GM18526 (cell line): ENCODE data around the gene CEP112.

Experiments
- POLR2A ChIP-seq: IDR thresholded peaks from 3 replicates; pipeline ENCODE4 v1.6.1; 2011; ENCODE audit not compliant: insufficient read length; ENCODE audit errors: extremely low read depth

Gene CEP112

GRCh38 chr17:66063686-66064085, 128.2 kb downstream of the CEP112 start:
- TF ChIP-seq POLR2A: no peak

- TF ChIP-seq POLR2A: no peak
Measured at GRCh38 chr17:66056148-66056547, 135.8 kb downstream of the CEP112 start.

GRCh38 chr17:66054242-66054641, 137.7 kb downstream of the CEP112 start:
- no peak for TF ChIP-seq POLR2A

- no peak for TF ChIP-seq POLR2A
Measured at GRCh38 chr17:66044083-66044482, 147.8 kb downstream of the CEP112 start.

GRCh38 chr17:66043419-66043818, 148.5 kb downstream of the CEP112 start:
- TF ChIP-seq POLR2A: no peak

- TF ChIP-seq POLR2A: no peak
Measured at GRCh38 chr17:66040402-66040801, 151.5 kb downstream of the CEP112 start.

GRCh38 chr17:66038125-66038524, 153.8 kb downstream of the CEP112 start:
- no peak for TF ChIP-seq POLR2A

GRCh38 chr17:66037221-66037620, 154.7 kb downstream of the CEP112 start:
- no peak for TF ChIP-seq POLR2A

GRCh38 chr17:66032082-66032712, 159.7 kb downstream of the CEP112 start:
- TF ChIP-seq POLR2A: no peak

- TF ChIP-seq POLR2A: no peak
Measured at GRCh38 chr17:66025551-66025950, 166.4 kb downstream of the CEP112 start.

- no peak for TF ChIP-seq POLR2A
Measured at GRCh38 chr17:66021757-66022156, 170.2 kb downstream of the CEP112 start.

- no peak for TF ChIP-seq POLR2A
Measured at GRCh38 chr17:66018786-66019185, 173.1 kb downstream of the CEP112 start.

GRCh38 chr17:66016231-66016630, 175.7 kb downstream of the CEP112 start:
- TF ChIP-seq POLR2A: no peak

- no peak for TF ChIP-seq POLR2A
Measured at GRCh38 chr17:66008680-66009079, 183.3 kb downstream of the CEP112 start.

- no peak for TF ChIP-seq POLR2A
Measured at GRCh38 chr17:66006654-66007053, 185.3 kb downstream of the CEP112 start.

- TF ChIP-seq POLR2A: no peak
Measured at GRCh38 chr17:66002812-66003211, 189.1 kb downstream of the CEP112 start.

GRCh38 chr17:66002063-66002585, 189.8 kb downstream of the CEP112 start:
- TF ChIP-seq POLR2A: no peak
